ENCODE measurements around the gene NEURL1. TPM values are rescaled to one million over a fixed set of nuclear protein-coding genes. Genes with fewer than 3 reads are reported as not detected.

The NEURL1 gene
- total RNA-seq, 1 donor = 6.7 TPM

DNA sequence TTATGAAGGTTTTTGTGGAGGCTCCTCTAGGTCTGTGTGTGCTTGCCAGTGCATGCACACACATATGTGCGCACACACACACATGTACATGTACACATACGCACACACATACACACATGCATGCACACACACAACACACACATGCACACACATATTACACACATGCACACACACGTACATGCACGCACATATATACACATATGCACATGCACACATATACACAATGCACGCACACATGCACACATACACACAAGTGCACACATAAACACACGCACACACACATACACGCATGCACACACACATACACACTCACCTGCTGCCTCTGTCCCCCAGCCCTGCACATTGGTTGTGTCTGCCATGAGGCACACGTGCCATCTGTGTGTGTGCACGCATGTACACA lies 66.3 kb downstream of the NEURL1 start:
- DNase-seq (ENCODE audit: low read depth in 2 of 3, low spot score in 2 of 3) = no peak

DNA sequence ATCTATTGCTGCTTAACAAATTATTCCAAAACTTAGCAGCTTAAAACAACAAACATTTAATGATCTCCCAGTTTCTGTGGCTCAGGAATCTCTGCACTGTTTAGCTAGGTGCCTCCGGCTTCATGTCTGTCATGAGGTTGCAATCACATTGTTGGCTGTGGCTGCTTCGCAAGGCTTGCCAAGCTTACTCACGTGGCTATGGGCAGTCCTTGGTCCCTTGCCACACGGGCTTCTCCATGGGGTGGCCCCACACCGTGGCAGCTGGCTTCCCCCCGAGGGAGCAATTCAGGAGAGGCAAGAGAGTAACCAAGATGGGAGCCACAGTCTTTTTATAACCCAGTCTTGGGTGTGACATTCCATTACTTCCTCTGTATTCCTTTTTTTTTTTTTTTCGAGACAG lies 67.4 kb downstream of the NEURL1 start:
- no peak for DNase-seq (ENCODE audit: low read depth in 2 of 3, low spot score in 2 of 3)

DNA sequence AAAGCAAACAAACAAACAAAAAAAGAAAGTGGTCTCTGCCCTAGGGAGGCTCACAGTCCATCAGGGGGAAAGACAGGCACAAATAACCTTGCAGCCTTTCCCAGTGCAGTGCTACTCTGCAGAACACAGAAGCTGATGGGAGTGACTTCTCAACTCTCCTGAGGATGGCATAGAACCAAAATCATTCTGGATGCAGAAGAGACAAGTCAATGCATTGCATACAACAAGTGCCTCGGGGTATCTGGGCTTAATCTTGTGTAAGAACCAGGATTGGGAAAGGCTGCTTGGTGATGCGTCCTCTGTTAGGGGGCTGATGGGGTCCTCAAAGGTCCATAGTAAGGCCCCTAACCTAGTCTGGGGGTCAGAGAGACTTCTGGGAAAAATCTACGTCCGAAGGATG lies 68.9 kb downstream of the NEURL1 start:
- DNase-seq (ENCODE audit: low read depth in 2 of 3, low spot score in 2 of 3) = no peak

DNA sequence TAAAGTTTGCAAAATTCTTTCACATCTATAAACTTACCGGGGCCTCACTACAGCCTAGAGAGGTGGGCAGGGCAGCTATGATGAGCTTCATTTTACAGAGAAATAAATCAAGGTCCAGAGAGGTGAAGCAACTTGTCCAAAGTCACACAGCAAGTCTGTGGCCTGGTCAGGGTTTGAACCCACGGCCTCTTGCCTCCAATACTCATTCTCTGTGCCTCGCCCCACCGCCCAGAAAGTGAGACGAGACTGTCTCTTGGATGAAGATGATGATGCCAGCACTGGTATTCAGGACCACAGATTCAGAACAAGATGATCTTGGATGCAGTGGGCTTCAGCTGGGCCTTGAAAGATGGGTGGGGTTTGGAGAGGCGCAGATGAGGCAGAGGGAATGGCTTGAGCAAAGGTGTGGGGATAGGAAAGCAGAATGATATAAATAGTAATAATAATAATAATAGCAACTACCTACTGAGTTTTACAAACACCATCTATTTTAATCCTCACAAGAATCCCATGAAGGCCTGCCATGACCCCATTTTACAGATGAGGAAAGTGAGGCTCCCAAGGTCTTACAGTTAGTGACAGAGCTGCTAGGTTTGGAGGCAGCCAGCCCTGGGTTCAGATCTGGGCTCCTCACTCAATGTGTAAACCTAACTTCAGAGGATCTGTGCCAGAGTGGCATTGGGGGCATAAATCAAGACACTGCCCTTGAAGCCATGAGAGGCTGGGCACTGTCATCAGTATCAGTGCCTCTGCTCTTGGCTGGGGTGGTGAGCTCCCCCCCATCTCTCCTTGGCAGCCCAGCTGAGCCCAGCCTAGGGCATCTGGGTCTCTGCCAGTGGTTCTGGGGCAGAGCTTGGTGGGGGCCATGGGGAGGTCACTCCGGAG lies 70.0 kb downstream of the NEURL1 start:
- no peak for DNase-seq (ENCODE audit: low read depth in 2 of 3, low spot score in 2 of 3)

DNA sequence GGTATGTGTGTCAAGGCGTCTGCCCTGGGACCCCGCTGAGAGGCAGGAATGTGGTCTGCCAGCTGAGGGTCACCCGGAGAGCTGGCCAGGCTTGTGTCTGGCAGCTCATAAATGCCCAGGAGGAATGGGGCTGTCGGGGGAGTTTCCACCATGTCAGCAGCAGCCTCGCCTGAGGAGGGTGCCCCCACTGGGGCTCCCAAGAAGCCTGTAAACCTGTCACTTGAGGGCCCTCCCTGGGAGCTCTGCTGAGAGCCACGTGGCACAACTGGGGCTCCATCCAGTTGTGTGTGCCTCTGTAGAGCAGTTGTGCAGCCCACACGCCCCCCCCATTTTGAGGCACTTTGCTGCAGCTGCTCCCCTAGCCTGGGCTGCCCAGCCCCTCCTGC lies 70.6 kb downstream of the NEURL1 start:
- DNase-seq (ENCODE audit: low read depth in 2 of 3, low spot score in 2 of 3) = no peak

DNA sequence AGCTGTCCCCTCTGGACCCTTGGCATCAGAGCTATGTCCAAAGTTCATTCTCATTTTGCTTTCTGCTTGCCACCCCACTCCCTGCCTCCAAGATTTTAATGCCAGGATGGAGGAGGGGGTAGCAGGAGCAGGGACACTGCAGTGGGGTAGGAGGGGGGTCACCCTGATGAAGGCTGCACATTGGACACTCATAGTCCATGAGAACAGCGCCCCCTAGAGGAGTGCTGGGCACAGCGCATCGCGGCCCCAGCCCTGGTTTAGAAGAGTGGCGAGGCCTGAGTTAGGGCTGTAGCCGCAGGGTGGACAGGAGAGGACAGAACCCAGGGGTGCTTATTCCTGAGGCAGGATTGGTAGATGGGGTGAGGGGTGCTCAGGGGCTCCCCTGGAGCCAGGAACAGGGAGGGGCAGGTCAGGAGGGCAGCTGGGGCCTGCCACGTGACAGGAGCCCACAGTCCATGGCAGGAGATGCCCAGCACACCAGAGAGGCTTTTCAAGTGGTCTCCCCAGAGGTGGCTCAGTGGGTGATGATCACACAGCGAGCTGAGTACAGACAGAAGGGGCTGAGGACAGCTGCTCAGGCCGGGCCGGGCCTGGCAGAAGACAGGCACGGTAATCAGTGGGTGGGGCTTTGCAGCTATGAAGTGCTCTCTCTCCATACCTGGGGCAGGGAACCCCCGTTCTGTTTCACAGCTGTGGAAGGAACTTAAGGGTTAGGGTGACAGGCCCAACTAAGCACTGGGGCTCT lies 71.4 kb downstream of the NEURL1 start:
- DNase-seq (ENCODE audit: low read depth in 2 of 3, low spot score in 2 of 3) = peak in 1 of 3 donors; percentile 32

DNA sequence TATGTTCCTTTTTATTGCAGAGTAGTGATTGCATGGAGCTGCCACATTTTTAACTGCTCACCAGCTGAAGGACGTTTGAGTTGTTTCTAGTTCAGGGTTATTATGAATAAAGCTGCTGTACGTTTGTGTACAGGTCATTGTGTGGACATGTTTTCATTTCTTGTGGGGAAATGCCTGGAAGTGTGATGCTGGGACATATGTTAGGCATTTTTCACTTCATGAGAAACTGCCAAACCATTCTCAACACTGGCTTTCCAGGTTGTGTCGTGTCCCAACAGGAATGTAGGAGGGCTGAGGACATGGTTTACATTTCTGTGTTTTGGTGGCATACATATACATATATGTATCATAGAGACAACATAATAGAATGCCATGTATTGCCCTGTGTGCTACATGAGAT lies 73.0 kb downstream of the NEURL1 start:
- DNase-seq (ENCODE audit: low read depth in 2 of 3, low spot score in 2 of 3) = no peak

DNA sequence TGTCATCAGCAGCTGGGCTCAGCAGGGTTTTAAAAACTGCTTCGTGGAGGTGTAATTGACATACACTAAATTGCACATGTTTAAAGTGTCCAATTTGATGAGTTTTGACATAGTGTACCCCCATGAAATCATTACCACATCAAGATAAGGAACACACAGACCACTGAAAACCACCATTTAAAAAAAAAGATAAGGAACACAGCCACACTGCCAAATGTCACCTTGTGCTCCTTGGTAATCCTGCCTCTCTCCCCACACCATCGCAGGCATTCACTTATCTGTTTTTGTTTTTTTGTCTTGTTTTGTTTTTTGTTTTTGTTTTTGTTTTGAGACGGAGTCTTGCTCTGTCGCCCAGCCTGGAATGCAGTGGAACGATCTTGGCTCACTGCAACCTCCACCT lies 75.0 kb downstream of the NEURL1 start:
- DNase-seq (ENCODE audit: low read depth in 2 of 3, low spot score in 2 of 3) = no peak

DNA sequence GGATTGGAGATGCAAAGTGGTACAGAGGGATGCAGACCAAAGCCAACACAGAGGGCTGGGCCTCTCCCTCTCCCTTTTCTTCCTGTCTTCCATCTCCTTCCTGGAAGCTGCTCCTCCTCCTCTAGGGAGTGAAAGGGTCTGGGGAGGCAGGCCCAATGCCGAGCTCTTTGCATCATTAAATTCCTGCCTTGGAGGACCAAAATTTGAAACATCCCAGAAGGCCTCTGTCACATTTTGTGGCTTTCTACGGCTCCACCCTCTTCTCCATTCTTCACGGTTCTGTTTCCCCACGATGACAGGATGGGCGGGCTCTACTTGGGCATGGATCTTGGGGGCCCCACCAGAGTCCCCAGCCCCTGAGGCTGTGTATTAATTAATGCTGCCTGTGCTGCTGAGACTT lies 76.4 kb downstream of the NEURL1 start:
- no peak for DNase-seq (ENCODE audit: low read depth in 2 of 3, low spot score in 2 of 3)

DNA sequence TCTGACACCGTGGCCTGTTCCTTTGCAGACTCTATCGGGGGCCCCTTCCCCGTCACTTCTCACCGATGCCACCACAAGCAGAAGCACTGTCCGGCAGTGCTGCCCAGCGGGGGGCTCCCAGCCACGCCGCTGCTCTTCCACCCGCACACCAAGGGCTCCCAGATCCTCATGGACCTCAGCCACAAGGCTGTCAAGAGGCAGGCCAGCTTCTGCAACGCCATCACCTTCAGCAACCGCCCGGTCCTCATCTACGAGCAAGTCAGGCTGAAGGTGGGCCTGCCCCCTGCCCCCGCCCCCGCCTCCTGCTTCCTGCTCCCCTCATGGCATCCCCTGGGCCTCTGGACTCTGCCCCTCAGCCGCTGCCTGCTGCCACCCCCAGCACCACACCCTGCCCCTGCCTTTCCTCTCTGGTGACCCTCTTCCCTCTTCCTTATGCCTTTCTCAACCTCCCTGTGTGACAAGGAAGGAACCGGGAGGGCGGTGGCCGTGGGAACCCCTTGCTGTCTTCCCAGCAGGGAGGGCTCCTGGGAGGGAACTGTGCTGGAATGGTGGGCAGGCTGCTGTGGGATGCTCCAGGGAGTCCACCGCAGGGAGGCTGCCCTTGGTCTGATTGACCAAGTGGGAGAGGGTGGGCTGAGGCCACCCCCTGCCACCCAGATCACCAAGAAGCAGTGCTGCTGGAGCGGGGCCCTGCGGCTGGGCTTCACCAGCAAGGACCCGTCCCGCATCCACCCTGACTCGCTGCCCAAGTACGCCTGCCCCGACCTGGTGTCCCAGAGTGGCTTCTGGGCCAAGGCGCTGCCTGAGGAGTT lies 77.5 kb downstream of the NEURL1 start:
- DNase-seq (ENCODE audit: low read depth in 2 of 3, low spot score in 2 of 3) = no peak

DNA sequence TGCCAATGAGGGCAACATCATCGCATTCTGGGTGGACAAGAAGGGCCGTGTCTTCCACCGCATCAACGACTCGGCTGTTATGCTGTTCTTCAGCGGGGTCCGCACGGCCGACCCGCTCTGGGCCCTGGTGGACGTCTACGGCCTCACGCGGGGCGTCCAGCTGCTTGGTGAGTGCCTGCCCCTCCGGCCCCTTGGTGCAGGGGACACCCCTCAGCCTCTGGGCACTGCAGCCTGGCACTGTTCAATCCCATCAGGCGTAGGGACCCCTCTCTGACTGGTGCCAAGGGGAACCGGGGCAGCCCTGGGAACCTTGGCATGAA lies 78.1 kb downstream of the NEURL1 start:
- no peak for DNase-seq (ENCODE audit: low read depth in 2 of 3, low spot score in 2 of 3)

DNA sequence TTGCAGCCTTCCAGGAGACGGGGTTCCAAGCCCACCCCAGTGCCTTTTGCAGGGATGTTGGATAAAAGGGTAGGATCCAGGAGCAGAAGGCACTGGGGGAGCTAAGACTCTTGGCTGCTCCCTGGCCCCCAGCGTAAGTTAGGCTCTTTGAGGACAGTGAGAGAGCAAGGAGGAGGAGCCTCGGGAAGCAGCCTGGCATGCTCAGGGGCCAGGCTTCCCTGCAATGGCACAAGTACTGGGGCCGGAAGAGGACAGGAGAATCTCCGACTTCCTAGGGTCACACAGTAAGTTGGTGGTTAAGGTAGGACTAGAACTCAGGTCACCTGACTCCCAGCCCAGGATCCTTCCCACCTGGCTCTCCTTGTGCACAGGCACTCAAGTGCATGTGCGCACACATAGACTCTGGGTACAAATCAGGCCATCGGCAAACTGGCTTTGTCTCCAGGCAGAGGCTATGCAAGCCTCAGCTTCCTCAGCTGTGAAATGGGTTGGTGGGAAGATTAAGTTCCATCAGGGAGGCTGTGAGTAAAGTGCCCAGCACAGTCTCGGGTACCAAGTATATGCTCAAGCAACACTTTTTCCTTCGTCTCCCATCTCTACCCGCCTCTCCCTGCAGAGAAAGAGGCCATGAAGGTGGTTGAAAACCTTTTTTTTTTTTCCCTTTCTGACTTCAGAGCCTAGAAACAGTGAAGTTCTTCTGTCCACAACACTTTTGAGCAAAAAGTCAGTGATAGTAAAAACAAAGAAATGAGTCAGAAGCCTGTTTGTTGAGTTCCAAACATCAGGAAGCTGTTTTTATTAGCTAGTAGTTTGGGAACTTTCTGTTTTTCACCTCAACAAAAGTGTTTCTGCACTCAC lies 79.1 kb downstream of the NEURL1 start:
- no peak for DNase-seq (ENCODE audit: low read depth in 2 of 3, low spot score in 2 of 3)

DNA sequence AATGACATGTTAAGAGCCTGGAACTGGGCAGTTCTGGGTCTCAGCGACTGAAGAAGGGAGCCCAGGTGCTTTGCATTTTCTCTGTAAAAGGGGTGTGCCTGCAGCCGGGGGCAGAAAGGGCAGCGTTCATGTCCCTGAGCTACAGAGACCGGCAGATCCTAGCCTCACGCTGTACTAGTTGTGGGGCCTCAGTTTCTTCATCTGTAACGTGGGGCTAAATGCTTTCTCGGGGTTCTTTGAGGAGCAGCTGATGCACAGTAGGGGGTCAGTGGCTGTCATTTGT lies 79.6 kb downstream of the NEURL1 start:
- DNase-seq (ENCODE audit: low read depth in 2 of 3, low spot score in 2 of 3) = no peak

DNA sequence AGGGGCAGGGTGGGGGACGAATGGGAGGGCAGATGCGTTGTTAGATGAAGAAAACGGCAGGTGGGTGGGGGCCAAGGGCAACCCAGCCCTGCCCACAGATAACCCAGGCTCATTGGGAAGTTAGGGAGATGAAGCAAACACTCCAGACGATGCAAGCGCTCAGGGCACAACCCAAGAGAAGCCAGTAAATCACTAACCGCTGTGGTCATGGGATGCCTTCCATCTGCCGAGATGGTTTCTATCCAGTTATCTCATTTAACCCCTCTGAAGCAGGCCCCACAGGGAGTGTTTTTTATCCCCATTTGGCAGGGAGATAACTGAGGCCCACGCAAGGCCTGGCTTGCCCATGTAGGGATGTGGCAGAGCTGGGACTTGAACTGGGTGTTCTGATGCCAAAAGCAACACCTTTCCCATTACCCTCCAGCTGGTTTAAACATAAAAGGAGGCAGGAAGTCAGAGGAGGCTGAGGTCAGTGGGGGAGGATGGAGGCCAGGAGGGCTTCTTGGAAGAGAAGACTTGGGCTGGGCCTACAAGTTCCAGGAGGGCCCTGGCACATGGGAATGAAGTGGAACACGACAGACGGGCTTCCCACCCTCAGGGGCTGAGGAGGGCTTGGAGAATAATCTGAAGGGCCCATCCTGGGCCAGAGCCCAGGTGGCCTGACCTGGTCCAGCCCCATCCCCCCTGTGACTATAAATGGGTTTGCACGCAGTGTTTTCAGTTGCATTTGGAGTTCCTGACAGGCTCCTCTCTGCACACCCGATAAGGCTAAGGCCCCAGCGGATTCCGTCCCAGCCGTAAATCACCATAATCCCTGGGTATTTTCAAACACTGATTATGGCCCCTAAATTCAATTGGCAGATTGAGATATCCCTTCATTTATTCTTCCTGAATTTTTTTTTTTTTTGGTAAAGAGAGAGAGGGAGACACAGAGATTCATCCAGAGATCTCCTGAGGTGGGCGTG lies 80.9 kb downstream of the NEURL1 start:
- DNase-seq (ENCODE audit: low read depth in 2 of 3, low spot score in 2 of 3) = no peak

DNA sequence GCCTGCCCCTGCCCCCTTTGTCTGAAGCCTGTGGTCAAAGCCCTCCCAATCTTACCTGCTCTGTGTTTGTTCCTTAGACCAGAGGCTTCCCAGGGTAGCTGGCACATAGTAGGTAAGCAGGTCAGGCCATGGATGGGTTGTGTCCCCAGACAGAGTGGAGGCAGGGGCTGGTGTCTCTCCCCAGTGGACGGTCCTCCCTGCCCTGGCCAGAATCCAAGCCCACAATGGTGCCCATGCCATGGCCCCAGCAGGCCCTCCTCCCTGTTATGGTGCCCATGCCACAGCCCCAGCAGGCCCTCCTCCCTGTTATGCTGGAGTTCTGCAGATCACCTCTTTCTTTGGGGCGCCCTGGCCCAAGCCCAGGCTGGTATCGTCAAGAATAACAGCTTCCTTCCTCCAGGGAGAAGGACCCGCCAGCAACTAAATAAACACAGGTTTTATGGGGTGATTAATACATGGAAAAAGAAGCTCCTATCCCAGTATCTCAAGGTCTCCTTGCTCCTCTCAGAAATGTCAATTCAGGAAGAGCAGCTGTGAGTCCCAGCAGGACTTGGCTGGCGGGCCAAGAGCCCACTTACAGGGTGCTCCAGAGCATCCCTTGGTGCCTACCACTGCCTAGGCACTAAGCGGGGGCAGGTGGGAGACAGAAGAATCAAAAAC lies 82.0 kb downstream of the NEURL1 start:
- no peak for DNase-seq (ENCODE audit: low read depth in 2 of 3, low spot score in 2 of 3)

DNA sequence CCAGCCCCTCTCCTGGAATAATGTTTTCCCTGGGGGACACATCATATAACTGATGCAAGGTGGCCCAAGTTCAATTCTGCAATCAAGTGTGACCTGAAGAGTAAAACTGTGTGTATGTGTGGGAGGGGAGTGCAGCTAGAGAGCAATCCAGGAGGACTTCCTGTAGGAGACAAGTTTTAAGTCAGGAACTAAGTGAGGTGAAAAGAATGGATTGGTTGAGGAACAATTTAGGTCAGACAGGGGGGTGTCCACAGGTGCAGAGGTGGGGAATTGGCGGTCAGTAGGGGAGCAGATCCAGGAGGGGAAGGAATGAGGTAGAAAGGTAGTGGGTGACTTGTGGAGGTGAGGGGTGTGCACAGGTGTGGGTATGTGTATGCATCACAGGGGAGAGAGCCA lies 82.6 kb downstream of the NEURL1 start:
- DNase-seq (ENCODE audit: low read depth in 2 of 3, low spot score in 2 of 3) = no peak

DNA sequence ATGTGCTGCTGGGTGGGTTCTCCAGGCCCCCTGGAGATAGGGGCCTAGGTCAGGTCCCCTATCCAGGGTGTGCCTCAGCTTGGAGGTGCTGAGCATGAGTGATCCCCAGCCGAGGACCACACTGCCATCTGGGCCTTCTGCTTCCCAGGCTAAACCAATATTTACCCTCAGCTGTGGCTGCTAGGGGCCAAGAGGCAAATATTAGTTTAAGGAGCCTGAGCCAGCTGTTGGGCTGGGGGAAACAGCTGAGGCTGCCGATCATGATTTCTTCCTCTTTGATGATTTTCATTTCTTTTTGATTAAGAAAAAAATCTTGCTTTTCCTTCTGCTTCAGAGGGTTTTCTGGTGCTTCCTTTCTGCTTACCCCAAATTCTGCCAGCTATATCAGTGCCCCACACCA lies 83.4 kb downstream of the NEURL1 start:
- peak in 1 of 3 donors; percentile 74 for DNase-seq (ENCODE audit: low read depth in 2 of 3, low spot score in 2 of 3)

DNA sequence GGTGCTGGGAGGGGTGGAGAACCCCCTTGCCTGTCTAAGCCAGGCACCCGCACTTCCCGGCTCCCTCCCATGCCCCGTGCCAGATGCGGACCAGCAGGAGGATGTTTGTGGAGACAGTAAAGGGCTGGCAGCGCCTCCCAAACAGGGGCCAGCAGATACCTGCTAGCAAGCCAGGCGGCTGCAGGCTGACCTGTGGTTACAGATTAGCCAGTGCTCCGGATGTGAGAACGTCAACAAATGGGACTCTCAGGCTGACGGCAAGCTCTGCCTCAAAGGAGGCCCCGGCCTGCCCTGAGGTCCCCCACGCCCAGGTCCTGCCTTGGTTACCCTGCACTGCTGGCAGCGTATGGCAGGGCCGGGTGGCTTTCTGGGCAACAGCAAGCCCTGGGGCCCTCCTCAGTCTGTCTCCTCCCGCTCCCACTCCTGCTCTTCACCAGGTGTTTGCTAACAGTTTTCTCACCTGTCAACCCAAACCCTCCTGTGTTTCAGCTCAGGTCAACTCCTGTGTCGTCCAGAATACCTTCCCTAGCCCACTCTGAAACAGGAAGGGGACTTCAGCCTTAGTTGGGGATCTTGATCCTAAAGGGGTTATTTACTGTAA lies 85.4 kb downstream of the NEURL1 start:
- DNase-seq (ENCODE audit: low read depth in 2 of 3, low spot score in 2 of 3) = no peak

DNA sequence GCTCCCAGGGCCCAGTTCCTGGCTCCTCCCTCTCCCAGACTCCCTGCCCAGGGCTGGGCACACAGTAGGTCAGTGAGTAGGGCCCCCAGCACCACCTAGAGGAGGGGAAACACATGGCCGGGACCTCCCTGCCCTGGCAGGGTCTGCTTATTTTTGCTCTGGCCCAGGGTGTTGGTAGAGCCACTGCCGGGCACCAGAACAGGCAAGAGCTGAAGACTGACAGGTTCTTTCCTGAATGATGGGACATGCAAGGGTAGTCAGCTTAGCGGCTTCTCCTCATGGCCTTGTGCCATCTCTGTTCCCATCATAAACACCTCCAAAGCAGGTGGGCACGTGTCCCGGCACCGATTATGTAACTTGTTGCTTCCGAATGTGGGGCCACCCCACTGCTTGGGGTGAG lies 86.5 kb downstream of the NEURL1 start:
- no peak for DNase-seq (ENCODE audit: low read depth in 2 of 3, low spot score in 2 of 3)

All from hematopoietic multipotent progenitor cell (in vitro differentiated cells).